ENCODE results near the gene CTAGE8.
"Not testable (repeated sequence)": the region's sequence is repeated elsewhere in the genome, so short reads cannot be mapped to it uniquely, and the experiment has no call there.

Gene CTAGE8

DNA sequence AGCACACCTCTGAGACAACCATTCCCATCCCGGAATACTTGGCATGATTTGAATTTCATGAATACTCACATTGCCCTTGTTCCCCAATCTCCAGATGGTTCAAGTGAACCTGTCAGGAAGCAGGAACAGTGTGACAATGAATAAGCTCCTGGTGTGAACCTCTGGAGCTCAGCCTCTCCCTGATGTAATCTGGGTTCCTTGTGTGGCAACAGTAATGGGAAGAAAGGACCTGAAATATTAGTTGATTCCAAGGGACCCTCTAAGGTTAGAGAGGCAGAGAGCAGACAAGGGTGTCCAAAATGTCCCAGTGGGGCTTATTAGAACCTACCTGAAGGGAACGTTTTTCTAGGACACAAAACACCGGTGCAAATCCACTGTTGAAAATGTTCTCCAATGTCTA lies 13.0 kb downstream of the CTAGE8 start:
- DNase-seq = no peak

DNA sequence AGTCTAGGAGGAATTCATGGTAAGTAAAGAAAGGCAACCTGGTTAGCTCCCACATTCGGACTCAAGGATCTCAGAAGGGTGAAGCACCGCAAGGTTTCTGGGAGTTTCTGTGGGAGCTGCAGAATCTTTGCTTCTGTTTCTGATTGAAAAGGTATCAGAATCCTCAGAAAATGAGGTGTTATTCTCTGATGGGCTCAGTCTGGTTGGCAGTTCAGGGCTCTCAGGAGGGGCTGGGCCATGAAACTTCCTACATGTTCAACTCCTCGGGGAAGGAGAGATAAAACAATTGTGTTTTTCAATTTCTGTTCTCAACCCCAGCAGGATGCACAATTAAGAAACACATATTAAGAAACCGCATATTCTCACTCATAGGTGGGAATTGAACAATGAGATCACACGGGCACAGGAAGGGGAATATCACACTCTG lies 13.6 kb downstream of the CTAGE8 start:
- no peak for DNase-seq

DNA sequence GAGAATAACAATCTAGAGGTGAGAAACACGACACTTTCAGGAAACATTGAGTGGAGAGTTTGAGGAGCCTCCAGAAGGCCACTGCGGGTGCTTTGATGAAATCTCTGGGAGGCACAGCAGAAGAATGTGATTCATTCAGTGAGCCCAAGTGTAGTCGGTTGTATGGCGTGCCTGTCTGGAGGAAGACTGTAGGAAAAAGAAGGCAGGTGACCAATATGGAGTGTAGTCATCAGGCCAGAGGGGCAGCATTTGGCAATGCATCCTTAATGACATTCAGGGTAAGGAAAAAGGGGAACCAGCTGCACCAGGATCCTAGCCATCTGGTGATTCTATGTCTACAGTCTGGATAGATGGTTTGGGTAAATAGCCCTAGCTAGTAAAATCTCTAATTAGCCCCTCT lies 16.8 kb downstream of the CTAGE8 start:
- not testable (repeated sequence) for DNase-seq

DNA sequence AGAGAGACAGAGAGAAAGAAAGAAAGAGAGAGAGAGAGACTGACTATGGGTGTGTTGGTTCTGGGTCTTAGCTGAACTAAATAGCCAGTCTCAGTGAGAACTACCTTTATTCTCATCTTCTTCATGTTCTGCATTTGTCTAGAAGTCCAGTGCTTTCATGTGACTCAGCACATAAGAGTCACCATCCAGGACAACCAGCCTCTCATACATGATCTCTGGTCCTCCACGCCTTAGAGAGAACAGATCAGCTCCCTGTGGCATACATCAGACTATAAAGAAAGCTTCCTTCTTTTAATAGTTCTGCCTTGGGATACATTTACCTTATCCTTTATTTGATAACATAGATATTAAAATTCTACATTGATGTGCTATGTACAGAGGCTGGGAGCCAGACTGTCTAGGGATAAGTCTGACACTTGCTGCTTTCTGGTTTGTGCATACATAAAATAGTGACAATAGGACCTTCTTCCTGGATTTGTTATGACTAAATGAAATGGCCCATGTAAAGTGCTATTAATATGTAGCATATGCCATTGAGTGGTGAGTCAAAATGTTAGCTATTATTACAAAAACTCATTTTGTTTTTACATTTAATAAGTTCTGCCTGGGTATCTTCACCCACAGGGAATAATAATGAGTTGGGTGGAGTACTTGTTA lies 21.3 kb downstream of the CTAGE8 start:
- not testable (repeated sequence) for DNase-seq

GRCh38 chr7:144246967-144247366 lies 22.1 kb downstream of the CTAGE8 start:
- not testable (repeated sequence) for DNase-seq

GRCh38 chr7:144245372-144245771 lies 23.7 kb downstream of the CTAGE8 start:
- not testable (repeated sequence) for DNase-seq

- not testable (repeated sequence) for DNase-seq
These were observed 29.7 kb downstream of the CTAGE8 start, which contains the start of gene OR2A42 for GRCh38 chr7:144239365-144239764. Gene OR2A42 (minus strand): TSS chr7:144239605. CDS start chr7:144232843, 6,762 bp downstream.

DNA sequence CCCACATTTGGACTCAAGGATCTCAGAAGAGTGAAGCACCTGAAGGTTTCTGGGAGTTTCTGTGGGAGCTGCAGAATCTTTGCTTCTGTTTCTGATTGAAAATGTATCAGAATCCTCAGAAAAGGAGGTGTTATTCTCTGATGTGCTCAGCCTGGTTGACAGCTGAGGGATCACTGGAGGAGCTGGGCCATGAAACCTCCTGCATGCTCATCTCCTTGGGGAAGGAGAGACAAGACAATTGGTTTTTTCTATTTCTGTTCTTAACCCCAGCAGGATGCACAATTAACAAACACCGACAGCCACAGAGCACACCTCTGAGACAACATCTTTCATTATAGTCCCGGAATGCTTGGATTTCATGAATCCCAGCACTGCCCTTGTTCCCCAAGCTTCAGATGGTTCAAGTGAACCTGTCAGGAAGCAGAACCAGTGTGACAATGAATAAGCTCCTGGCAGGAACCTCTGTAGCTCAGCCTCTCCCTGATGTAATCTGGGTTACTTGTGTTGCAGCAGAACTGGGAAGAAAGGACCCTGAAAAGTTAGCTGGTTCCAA lies 30.5 kb downstream of the CTAGE8 start:
- not testable (repeated sequence) for DNase-seq

GRCh38 chr7:144233039-144233438 lies 36.0 kb downstream of the CTAGE8 start:
- DNase-seq = not testable (repeated sequence)

DNA sequence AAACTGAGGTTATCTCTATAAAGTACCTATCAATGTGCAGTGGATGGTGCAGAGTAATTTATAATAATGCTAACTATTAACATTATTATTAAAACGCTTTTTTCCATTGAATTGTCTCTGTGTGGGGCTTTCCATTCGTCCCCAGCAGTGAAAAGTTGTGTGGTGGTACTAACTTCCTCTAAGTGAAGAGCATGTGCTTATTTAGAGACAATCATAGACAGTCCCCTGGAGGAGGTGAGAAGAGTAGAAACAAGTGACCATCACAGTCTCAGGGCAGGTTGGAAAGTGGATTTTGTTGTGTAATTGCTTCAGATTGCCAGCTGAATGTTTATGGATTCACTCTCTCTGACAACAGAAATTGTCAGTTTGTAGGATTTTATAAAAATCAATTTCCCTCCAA lies 38.1 kb downstream of the CTAGE8 start:
- DNase-seq = not testable (repeated sequence)

- not testable (repeated sequence) for DNase-seq
These were observed 40.3 kb downstream of the CTAGE8 start for GRCh38 chr7:144228810-144229209.

- not testable (repeated sequence) for DNase-seq
These were observed 42.2 kb downstream of the CTAGE8 start for GRCh38 chr7:144226866-144227265.

- DNase-seq = not testable (repeated sequence)
These were observed 45.4 kb downstream of the CTAGE8 start for GRCh38 chr7:144223675-144224074.

DNA sequence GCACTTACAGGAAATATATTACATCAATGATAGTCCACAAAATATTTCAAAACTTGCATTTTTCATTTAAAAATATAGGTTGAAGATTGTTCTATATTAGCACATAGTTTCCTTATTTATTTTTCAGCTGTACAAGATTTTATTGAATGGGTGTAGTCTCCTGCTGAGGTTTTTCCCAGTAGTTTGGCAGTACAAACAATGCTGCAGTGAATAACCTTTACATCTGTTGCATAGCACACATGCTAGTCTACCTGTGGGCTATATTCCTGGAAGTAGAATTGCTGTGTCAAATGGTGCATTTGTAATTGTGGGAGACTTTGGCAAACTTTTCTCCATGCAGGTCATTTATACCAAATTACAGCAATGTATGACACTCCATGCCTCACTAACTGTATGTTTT lies 48.6 kb downstream of the CTAGE8 start:
- DNase-seq = not testable (repeated sequence)

- DNase-seq = not testable (repeated sequence)
These were observed 49.9 kb downstream of the CTAGE8 start for GRCh38 chr7:144219149-144219548.

DNA sequence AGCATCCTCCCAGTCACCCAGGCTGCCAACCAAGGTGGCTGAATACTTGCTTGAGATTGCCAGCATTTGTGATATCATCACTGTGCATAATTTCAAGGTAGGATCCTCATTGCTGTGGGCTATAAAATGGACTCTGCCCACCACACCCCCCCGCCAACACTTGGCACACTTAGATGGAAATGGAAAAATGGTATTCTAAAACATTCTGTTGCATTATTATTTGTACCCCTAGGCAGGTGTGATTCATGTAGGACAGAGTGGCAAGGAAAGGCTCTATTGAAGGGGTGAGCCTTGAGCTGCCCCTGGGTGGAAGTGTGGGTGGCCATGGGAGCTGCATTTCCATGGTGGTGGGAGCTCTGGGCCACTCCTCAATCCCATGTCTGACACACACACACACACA lies 50.5 kb downstream of the CTAGE8 start:
- DNase-seq = not testable (repeated sequence)

DNA sequence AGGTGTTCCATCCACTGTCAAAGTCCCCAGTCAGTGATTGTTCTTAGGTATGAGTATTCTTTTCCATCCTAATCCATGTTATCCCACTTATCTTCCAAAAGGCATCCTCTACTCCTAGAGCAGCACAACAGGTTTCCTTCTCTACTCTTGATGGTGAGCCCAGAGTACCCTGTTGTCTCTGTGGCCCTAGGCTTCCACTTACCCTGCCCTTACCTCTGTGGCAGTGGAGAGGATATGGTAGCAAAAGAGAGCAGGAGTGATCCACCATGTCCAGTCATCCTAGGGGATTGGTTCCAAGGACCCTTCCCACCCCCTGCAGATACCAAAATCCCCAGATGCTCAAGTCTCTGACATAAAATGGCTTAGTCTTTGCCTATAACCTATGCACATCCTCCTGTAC lies 51.9 kb downstream of the CTAGE8 start:
- DNase-seq = not testable (repeated sequence)

Measured in activated CD4-positive, CD25-positive, alpha-beta regulatory T cell treated with anti-CD3 and anti-CD28 coated beads, Interleukin-2, amount 50 U/mL, for 72 hours (primary cell).